ENCODE data around the gene RNF130.

The RNF130 gene

GRCh38 chr5:180071531-180072255 lies at the start of gene RNF130:
RNF130 (minus strand) TSS chr5:180071759; CDS start chr5:180071702, 57 bp downstream.
- FAIRE-seq (peak; percentile 89), DNase-seq (ENCODE audit: insufficient read length, low spot score) (peak; percentile 93)

GRCh38 chr5:180120237-180121101 lies 48.9 kb upstream of the RNF130 start:
- no peak for FAIRE-seq
- DNase-seq (ENCODE audit: insufficient read length, low spot score) = no peak

- FAIRE-seq = no peak
- no peak for DNase-seq (ENCODE audit: insufficient read length, low spot score)
Measured at GRCh38 chr5:180119903-180120236, 48.3 kb upstream of the RNF130 start.

- FAIRE-seq (no peak), DNase-seq (ENCODE audit: insufficient read length, low spot score) (no peak)
Measured at GRCh38 chr5:180119031-180119902, 47.7 kb upstream of the RNF130 start.

GRCh38 chr5:180118391-180118791 lies 46.8 kb upstream of the RNF130 start:
- DNase-seq (ENCODE audit: insufficient read length, low spot score) (no peak), FAIRE-seq (no peak)

GRCh38 chr5:180117000-180117725 lies 45.6 kb upstream of the RNF130 start:
- DNase-seq (ENCODE audit: insufficient read length, low spot score) = no peak

GRCh38 chr5:180116077-180116999 lies 44.8 kb upstream of the RNF130 start:
- FAIRE-seq = no peak

More at GRCh38 chr5:180117000-180117725, 45.6 kb upstream of the RNF130 start:
- FAIRE-seq = no peak

GRCh38 chr5:180115326-180116076 lies 43.9 kb upstream of the RNF130 start:
- no peak for DNase-seq (ENCODE audit: insufficient read length, low spot score)

More at GRCh38 chr5:180116077-180116999, 44.8 kb upstream of the RNF130 start:
- no peak for DNase-seq (ENCODE audit: insufficient read length, low spot score)

GRCh38 chr5:180114304-180115003 lies 42.9 kb upstream of the RNF130 start:
- FAIRE-seq (no peak), DNase-seq (ENCODE audit: insufficient read length, low spot score) (no peak)

More at GRCh38 chr5:180115326-180116076, 43.9 kb upstream of the RNF130 start:
- FAIRE-seq = no peak

GRCh38 chr5:180113660-180114303 lies 42.2 kb upstream of the RNF130 start:
- no peak for FAIRE-seq
- DNase-seq (ENCODE audit: insufficient read length, low spot score) = no peak

GRCh38 chr5:180112181-180112861 lies 40.8 kb upstream of the RNF130 start:
- DNase-seq (ENCODE audit: insufficient read length, low spot score) (no peak), FAIRE-seq (no peak)

GRCh38 chr5:180111273-180112002 lies 39.9 kb upstream of the RNF130 start:
- DNase-seq (ENCODE audit: insufficient read length, low spot score) (no peak), FAIRE-seq (no peak)

- DNase-seq (ENCODE audit: insufficient read length, low spot score) (no peak), FAIRE-seq (no peak)
Measured at GRCh38 chr5:180109920-180110319, 38.4 kb upstream of the RNF130 start.

- no peak for DNase-seq (ENCODE audit: insufficient read length, low spot score)
- FAIRE-seq = no peak
Measured at GRCh38 chr5:180107005-180107404, 35.4 kb upstream of the RNF130 start.

- FAIRE-seq = no peak
- DNase-seq (ENCODE audit: insufficient read length, low spot score) = no peak
Measured at GRCh38 chr5:180105827-180106312, 34.3 kb upstream of the RNF130 start.

- FAIRE-seq = no peak
- DNase-seq (ENCODE audit: insufficient read length, low spot score) = no peak
Measured at GRCh38 chr5:180104168-180104530, 32.6 kb upstream of the RNF130 start.

Data from HTR-8/SVneo (cell line).